OCI-LY7 (cell line): ENCODE results near the gene FKBP2. TPM values are rescaled to one million over a fixed set of nuclear protein-coding genes. Genes with fewer than 3 reads are reported as not detected.

ENCODE experiments used
- BruUV-seq: library from RNA; stranded (reverse); fragments of 400-500 nt; replicated peaks from 2 replicates; lab custom pipeline; 2021; lab: Mats Ljungman, UMichigan
- CTCF ChIA-PET: fragments of 300-600 bp; sonication (Branson Sonifier 250); formaldehyde crosslinking; loops from one replicate; lab custom pipeline; 2022; ENCODE audit warnings: antibody characterized with exemption; ENCODE audit not compliant: unreplicated experiment; lab: Charles Lee
- POLR2A ChIA-PET: fragments of 300-600 bp; sonication (Branson Sonifier 250); formaldehyde crosslinking; loops from one replicate; lab custom pipeline; 2022; ENCODE audit warnings: antibody characterized with exemption; lab: Charles Lee
- DNase-seq: peaks from one replicate; pipeline ENCODE4 v3.0.0-alpha.2; 2015; ENCODE audit warnings: low spot score
- H2AFZ ChIP-seq: fragments of 200-600 bp; sonication (generic), shearing (Covaris generic); 2 replicates; pipeline ENCODE4 v1.6.1; 2014; ENCODE audit warnings: mild to moderate bottlenecking, antibody characterized with exemption, low read length, moderate library complexity
- H3K27ac ChIP-seq: fragments of 200-600 bp; sonication (generic); 2 replicates; pipeline ENCODE4 v1.5.1; 2014; ENCODE audit warnings: mixed run types, low read depth, mild to moderate bottlenecking, moderate library complexity, low read length, inconsistent platforms; ENCODE audit not compliant: poor library complexity, severe bottlenecking
- H3K36me3 ChIP-seq: fragments of 200-600 bp; sonication (generic); 2 replicates; pipeline ENCODE4 v1.6.1; 2014; ENCODE audit warnings: mild to moderate bottlenecking, antibody characterized with exemption, low read length, moderate library complexity, mixed read lengths; ENCODE audit not compliant: insufficient read depth
- H3K4me1 ChIP-seq: fragments of 200-600 bp; sonication (generic); 2 replicates; pipeline ENCODE4 v1.5.1; 2014; ENCODE audit warnings: mild to moderate bottlenecking, low read length; ENCODE audit not compliant: insufficient read depth, poor library complexity, severe bottlenecking
- H3K4me2 ChIP-seq: fragments of 200-600 bp; sonication (generic); 2 replicates; pipeline ENCODE4 v1.6.1; 2014; ENCODE audit warnings: mild to moderate bottlenecking, low read length
- H3K4me3 ChIP-seq: fragments of 200-600 bp; sonication (generic); 2 replicates; pipeline ENCODE4 v1.5.1; 2014; ENCODE audit warnings: mild to moderate bottlenecking, low read depth, low read length; ENCODE audit not compliant: poor library complexity, severe bottlenecking
- H3K79me2 ChIP-seq: fragments of 200-600 bp; sonication (generic); 2 replicates; pipeline ENCODE4 v1.6.1; 2016; ENCODE audit warnings: low read depth, mild to moderate bottlenecking, low read length, moderate library complexity, mixed read lengths; ENCODE audit not compliant: insufficient read depth
- H3K9me2 ChIP-seq: fragments of 200-600 bp; sonication (generic); 2 replicates; pipeline ENCODE4 v1.6.1; 2016; ENCODE audit warnings: mild to moderate bottlenecking, low read length, mixed read lengths; ENCODE audit not compliant: insufficient read depth
- H3K9me3 ChIP-seq: fragments of 200-600 bp; sonication (generic); 2 replicates; pipeline ENCODE4 v1.6.1; 2014; ENCODE audit warnings: mild to moderate bottlenecking, mixed run types, low read length, mixed read lengths
- H4K20me1 ChIP-seq: fragments of 200-600 bp; sonication (generic); 2 replicates; pipeline ENCODE4 v1.6.1; 2014; ENCODE audit warnings: mild to moderate bottlenecking, antibody characterized with exemption, low read length, moderate library complexity, mixed read lengths; ENCODE audit not compliant: insufficient read depth
- EZH2phosphoT487 ChIP-seq: fragments of 200-600 bp; sonication (generic); IDR thresholded peaks from 2 replicates; pipeline ENCODE4 v1.6.1; 2018; ENCODE audit warnings: low read depth, borderline replicate concordance, mild to moderate bottlenecking, mixed run types, antibody characterized with exemption, low read length, moderate library complexity, mixed read lengths
- intact Hi-C: fragments of 100-400 bp; cut with micrococcal nuclease; formaldehyde crosslinking; loops from one replicate; pipeline ENCODE4 v1.10.0; 2022; ENCODE audit not compliant: unreplicated experiment
- total RNA-seq, 2 experiments: library from RNA; depleted of rRNA in 1 of 2; stranded (reverse); fragments of >200 nt in 1 of 2; shearing (Covaris generic) in 1 of 2; gene quantifications; 2 replicates each; pipeline ENCODE4 v1.2.3, GENCODE V29; 2014 to 2022
- TF ChIP-seq, protein P1 (sequence below): fragments of 200-600 bp; sonication (generic); conservative IDR thresholded peaks from 2 replicates; pipeline ENCODE4 v1.5.1; 2014; ENCODE audit warnings: mild to moderate bottlenecking, antibody characterized with exemption, low read length, moderate library complexity, mixed read lengths

Gene FKBP2
- total RNA-seq, 2 experiments from 2014 or later, result 45.5 to 57.3 TPM

DNA sequence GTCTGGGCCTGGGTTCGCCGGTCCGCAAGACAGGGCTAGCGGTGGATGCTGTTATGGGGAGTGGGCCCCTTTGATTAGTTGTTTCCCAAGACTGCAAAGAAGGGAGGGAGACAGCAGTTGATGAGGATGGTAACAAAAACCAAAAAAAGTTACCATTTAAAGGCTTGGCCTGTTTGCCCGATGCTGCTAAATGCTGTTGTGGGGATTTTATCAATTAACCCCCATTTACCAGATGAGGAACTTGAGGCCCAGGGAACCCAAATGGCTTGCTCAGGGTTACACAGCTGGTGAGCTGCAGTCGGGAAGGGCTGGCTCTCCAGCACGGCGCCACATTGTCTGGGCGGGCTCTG is 18.3 kb upstream of the FKBP2 start:
- H3K79me2 ChIP-seq, result peaks cover 8% of the 10 kb centered on the region; the same call in 1 of the 2 replicates
- no peak overlapping the region for H3K27ac ChIP-seq
- POLR2A ChIA-PET, result interaction anchor here (0.6 to 2.1 kb wide), 3 partner anchors 15 to 30 kb away, joined by 3 to 15 read pairs (median 4); partner anchors contain the start of gene FERMT3
- TF ChIP-seq, protein P1, sequence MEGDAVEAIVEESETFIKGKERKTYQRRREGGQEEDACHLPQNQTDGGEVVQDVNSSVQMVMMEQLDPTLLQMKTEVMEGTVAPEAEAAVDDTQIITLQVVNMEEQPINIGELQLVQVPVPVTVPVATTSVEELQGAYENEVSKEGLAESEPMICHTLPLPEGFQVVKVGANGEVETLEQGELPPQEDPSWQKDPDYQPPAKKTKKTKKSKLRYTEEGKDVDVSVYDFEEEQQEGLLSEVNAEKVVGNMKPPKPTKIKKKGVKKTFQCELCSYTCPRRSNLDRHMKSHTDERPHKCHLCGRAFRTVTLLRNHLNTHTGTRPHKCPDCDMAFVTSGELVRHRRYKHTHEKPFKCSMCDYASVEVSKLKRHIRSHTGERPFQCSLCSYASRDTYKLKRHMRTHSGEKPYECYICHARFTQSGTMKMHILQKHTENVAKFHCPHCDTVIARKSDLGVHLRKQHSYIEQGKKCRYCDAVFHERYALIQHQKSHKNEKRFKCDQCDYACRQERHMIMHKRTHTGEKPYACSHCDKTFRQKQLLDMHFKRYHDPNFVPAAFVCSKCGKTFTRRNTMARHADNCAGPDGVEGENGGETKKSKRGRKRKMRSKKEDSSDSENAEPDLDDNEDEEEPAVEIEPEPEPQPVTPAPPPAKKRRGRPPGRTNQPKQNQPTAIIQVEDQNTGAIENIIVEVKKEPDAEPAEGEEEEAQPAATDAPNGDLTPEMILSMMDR, result no peak
- no peak for TF ChIP-seq EZH2phosphoT487
- H3K36me3 ChIP-seq, result peaks cover 61% of the 10 kb centered on the region
- peaks cover 15% of the 10 kb centered on the region for H3K4me1 ChIP-seq
- H4K20me1 ChIP-seq, result no peaks in the 10 kb centered on the region; the same call in 1 of the 2 replicates
- H3K4me3 ChIP-seq, result no peak overlapping the region
- DNase-seq, result no peak
- H2AFZ ChIP-seq, result no peak overlapping the region
- BruUV-seq, result no TSS peak
- CTCF ChIA-PET, result no interaction called here
- intact Hi-C loops, result no loop called here
- no peaks in the 10 kb centered on the region for H3K9me2 ChIP-seq
- no peaks in the 10 kb centered on the region for H3K9me3 ChIP-seq
- H3K4me2 ChIP-seq, result no peak overlapping the region

DNA sequence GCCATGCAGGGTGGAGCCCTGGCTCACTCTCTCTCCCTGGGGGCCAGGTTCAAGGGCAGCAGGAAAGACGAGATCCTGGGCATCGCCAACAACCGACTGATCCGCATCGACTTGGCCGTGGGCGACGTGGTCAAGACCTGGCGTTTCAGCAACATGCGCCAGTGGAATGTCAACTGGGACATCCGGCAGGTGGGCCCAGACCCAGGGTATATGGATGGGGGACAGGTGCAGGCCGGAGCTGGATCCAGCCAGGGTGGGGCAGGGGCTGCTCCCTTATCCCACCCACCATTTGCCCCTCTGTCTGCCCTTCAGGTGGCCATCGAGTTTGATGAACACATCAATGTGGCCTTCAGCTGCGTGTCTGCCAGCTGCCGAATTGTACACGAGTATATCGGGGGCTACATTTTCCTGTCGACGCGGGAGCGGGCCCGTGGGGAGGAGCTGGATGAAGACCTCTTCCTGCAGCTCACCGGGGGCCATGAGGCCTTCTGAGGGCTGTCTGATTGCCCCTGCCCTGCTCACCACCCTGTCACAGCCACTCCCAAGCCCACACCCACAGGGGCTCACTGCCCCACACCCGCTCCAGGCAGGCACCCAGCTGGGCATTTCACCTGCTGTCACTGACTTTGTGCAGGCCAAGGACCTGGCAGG is 17.8 kb upstream of the FKBP2 start:
- BruUV-seq, result TSS peak; percentile 80
- Histone ChIP-seq H3K9me2 (no peaks in the 10 kb centered on the region), H3K4me2 (no peak overlapping the region), H3K9me3 (no peaks in the 10 kb centered on the region), H3K4me3 (no peak overlapping the region), H3K36me3 (peaks cover 58% of the 10 kb centered on the region), H3K27ac (no peak overlapping the region), H4K20me1 (no peaks in the 10 kb centered on the region; the same call in 1 of the 2 replicates), H3K4me1 (peaks cover 17% of the 10 kb centered on the region), H3K79me2 (peaks cover 8% of the 10 kb centered on the region; the same call in 1 of the 2 replicates), H2AFZ (no peak overlapping the region)
- intact Hi-C loops, result no loop called here
- TF ChIP-seq, protein P1, result no peak
- TF ChIP-seq EZH2phosphoT487, result no peak
- POLR2A ChIA-PET, result interaction anchor here (0.6 to 2.1 kb wide), 4 partner anchors 16 to 31 kb away, joined by 3 to 15 read pairs (median 4); partner anchors contain the start of gene FERMT3
- DNase-seq, result no peak
- CTCF ChIA-PET, result no interaction called here
